ENCODE data around the gene C11orf98.
"Not testable (repeated sequence)": the region's sequence is repeated elsewhere in the genome, so short reads cannot be mapped to it uniquely, and the experiment has no call there.

C11orf98 gene

GRCh38 chr11:62654297-62654696 lies 10.7 kb downstream of the C11orf98 start:
- no peak for DNase-seq (ENCODE audit: extremely low spot score)
- ChIA-PET POLR2A (interaction anchor here (1.4 to 5.1 kb wide), 6 partner anchors 8 to 63 kb away, joined by 3 to 90 read pairs (median 8); partner anchors contain the start of genes B3GAT3, C11orf98, CSKMT and LBHD1), CTCF (no interaction called here)
- TF ChIP-seq SP1 (IDR thresholded peaks at IDR 0.05) (no peak), FOXA1 (IDR thresholded peaks at IDR 0.05) (no peak), BHLHE40 (IDR thresholded peaks at IDR 0.05; ENCODE audit: borderline replicate concordance) (no peak), ELF4 (IDR thresholded peaks at IDR 0.05) (no peak), L3MBTL2 (conservative IDR thresholded peaks at IDR 0.05) (no peak), SUZ12 (IDR thresholded peaks at IDR 0.05) (no peak), ZNF384 (IDR thresholded peaks at IDR 0.05) (no peak)

GRCh38 chr11:62652161-62653006 lies 12.6 kb downstream of the C11orf98 start:
- TF ChIP-seq TARDBP (IDR thresholded peaks at IDR 0.05) = no peak
- no peak for DNase-seq (ENCODE audit: extremely low spot score)
- ChIA-PET CTCF (no interaction called here), POLR2A (interaction anchor here (0.6 to 5.1 kb wide), 29 partner anchors 8 to 234 kb away, joined by 3 to 90 read pairs (median 5); partner anchors contain the start of genes B3GAT3, C11orf98, CSKMT and HNRNPUL2)

- DNase-seq (ENCODE audit: extremely low spot score) = not testable (repeated sequence)
- ChIA-PET CTCF (interaction anchor here (1.0 kb wide), 1 partner anchor 97 kb away, joined by 3 read pairs; no protein-coding TSS in a partner anchor), POLR2A (interaction anchor here (0.9 to 1.3 kb wide), 5 partner anchors 15 to 59 kb away, joined by 3 to 6 read pairs (median 5); partner anchors contain the start of genes C11orf98, CSKMT, LBHD1 and MTA2)
These were observed 14.7 kb downstream of the C11orf98 start for GRCh38 chr11:62650283-62650682.

- TF ChIP-seq ARNT (IDR thresholded peaks at IDR 0.05) = no peak
- no peak for TF ChIP-seq ZNF384 (IDR thresholded peaks at IDR 0.05)
- no peak for TF ChIP-seq SP1 (IDR thresholded peaks at IDR 0.05)
- TF ChIP-seq SUZ12 (IDR thresholded peaks at IDR 0.05) = no peak
- TF ChIP-seq FOXM1 (IDR thresholded peaks at IDR 0.05; ENCODE audit: borderline replicate concordance) = no peak
- TF ChIP-seq TARDBP (IDR thresholded peaks at IDR 0.05) = no peak
- TF ChIP-seq PKNOX1 (IDR thresholded peaks at IDR 0.05) = no peak
- no peak for TF ChIP-seq L3MBTL2 (conservative IDR thresholded peaks at IDR 0.05)
- no peak for TF ChIP-seq NFRKB (IDR thresholded peaks at IDR 0.05)
- no peak for TF ChIP-seq ELF4 (IDR thresholded peaks at IDR 0.05)
- TF ChIP-seq HDGF (IDR thresholded peaks at IDR 0.05; ENCODE audit: borderline replicate concordance) = no peak
- no peak for TF ChIP-seq LEF1 (IDR thresholded peaks at IDR 0.05; ENCODE audit: borderline replicate concordance)
- POLR2A ChIA-PET = interaction anchor here (0.9 to 4.3 kb wide), 7 partner anchors 15 to 192 kb away, joined by 3 to 33 read pairs (median 4); partner anchors contain the start of genes C11orf98, CSKMT, LBHD1 and MTA2
These were observed 15.5 kb downstream of the C11orf98 start for GRCh38 chr11:62649486-62649885.

GRCh38 chr11:62648967-62649364 lies 16.0 kb downstream of the C11orf98 start:
- TF ChIP-seq ARNT (IDR thresholded peaks at IDR 0.05) = no peak
- no peak for TF ChIP-seq HDGF (IDR thresholded peaks at IDR 0.05; ENCODE audit: borderline replicate concordance)
- no peak for TF ChIP-seq ZNF384 (IDR thresholded peaks at IDR 0.05)
- TF ChIP-seq NFRKB (IDR thresholded peaks at IDR 0.05) = no peak
- no peak for TF ChIP-seq FOXA1 (IDR thresholded peaks at IDR 0.05)
- no peak for TF ChIP-seq SP1 (IDR thresholded peaks at IDR 0.05)
- TF ChIP-seq BHLHE40 (IDR thresholded peaks at IDR 0.05; ENCODE audit: borderline replicate concordance) = no peak
- TF ChIP-seq TARDBP (IDR thresholded peaks at IDR 0.05) = no peak
- POLR2A ChIA-PET = interaction anchor here (1.0 to 4.3 kb wide), 6 partner anchors 16 to 192 kb away, joined by 3 to 33 read pairs (median 4); partner anchors contain the start of genes C11orf98, CSKMT, LBHD1 and MTA2
- DNase-seq (ENCODE audit: extremely low spot score) = no peak
- CTCF ChIA-PET = no interaction called here

More at GRCh38 chr11:62649486-62649885, 15.5 kb downstream of the C11orf98 start:
- no peak for DNase-seq (ENCODE audit: extremely low spot score)
- CTCF ChIA-PET = interaction anchor here (1.0 kb wide), 1 partner anchor 96 kb away, joined by 3 read pairs; no protein-coding TSS in a partner anchor

- POLR2A ChIA-PET = interaction anchor here (1.0 to 4.3 kb wide), 7 partner anchors 17 to 193 kb away, joined by 3 to 33 read pairs (median 4); partner anchors contain the start of genes B3GAT3, C11orf98, CSKMT and LBHD1
- DNase-seq (ENCODE audit: extremely low spot score) = no peak
- no peak for TF ChIP-seq LEF1 (IDR thresholded peaks at IDR 0.05; ENCODE audit: borderline replicate concordance)
- CTCF ChIA-PET = no interaction called here
These were observed 16.6 kb downstream of the C11orf98 start for GRCh38 chr11:62648185-62648966.

- ChIA-PET POLR2A (interaction anchor here (1.0 to 4.3 kb wide), 7 partner anchors 17 to 106 kb away, joined by 3 to 33 read pairs (median 5); partner anchors contain the start of genes B3GAT3, C11orf98, CSKMT and EEF1G), CTCF (no interaction called here)
- DNase-seq (ENCODE audit: extremely low spot score) = no peak
- TF ChIP-seq FOXA1 (IDR thresholded peaks at IDR 0.05) = no peak
These were observed 17.4 kb downstream of the C11orf98 start for GRCh38 chr11:62647609-62648005.
